ENCODE measurements around the gene TTLL10. TPM values are rescaled to one million over a fixed set of nuclear protein-coding genes. Genes with fewer than 3 reads are reported as not detected.

TTLL10 gene
- total and polyA plus RNA-seq, 2 of the 8 experiments (the other 6 are each of a cell fraction or from before 2014, with no cell fraction given): 1.1 to 1.7 TPM

DNA sequence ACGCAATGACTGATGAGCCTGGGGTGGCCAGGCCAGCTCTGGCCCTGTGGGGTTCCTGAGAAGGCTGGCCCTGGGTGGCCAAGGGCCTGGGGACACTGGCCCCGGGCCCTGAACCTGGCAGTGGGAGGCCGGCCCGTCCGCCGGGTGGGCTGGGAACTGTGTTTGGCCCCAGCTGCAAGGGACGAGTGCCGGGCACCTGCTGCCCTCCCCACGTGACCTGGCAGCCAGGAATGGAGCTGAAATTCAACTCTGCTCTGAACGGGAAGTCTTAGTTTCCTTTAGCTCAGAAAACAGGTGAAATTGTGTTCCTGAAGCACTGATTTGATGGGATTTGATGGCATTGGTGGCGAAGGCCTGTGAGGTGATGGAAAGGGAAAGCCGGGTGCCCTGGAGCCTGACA is 8.2 kb upstream of the TTLL10 start:
- peak overlapping the region; percentile 90 for H2BK12ac ChIP-seq (ENCODE audit: low read depth, low read length)
- peak overlapping the region; percentile 62; the same call in 1 of the 2 replicates for H3K18ac ChIP-seq (ENCODE audit: extremely low read depth, low read length)
- H3K4ac ChIP-seq (replicated peaks; ENCODE audit: insufficient read length, low read depth, low read length): peak overlapping the region; percentile 99
- no peaks in the 10 kb centered on the region; a peak in 2 of 4 replicates for H3K79me2 ChIP-seq (ENCODE audit: control insufficient read depth in 1 of 2, insufficient read depth in 2 of 2, low read length in 2 of 2)
- no peak overlapping the region for H3K14ac ChIP-seq (ENCODE audit: insufficient read length)
- no peaks in the 10 kb centered on the region; the same call in 1 of the 2 replicates for H3K79me1 ChIP-seq (ENCODE audit: low read depth, low read length)
- H3K27me3 ChIP-seq (replicated peaks in 1 of 4; ENCODE audit: control insufficient read depth in 3 of 4, extremely low read depth in 1 of 4, insufficient read depth in 3 of 4, low read length in 3 of 4): no peaks in the 10 kb centered on the region
- 0 out of 2 replicates have a peak overlapping the region, but pooled peaks have one; percentile 6 for H2AK5ac ChIP-seq (ENCODE audit: low read depth, low read length)
- CTCF ChIA-PET (ENCODE audit: partially characterized antibody): interaction anchor here (0.8 to 1.7 kb wide), 9 partner anchors 9 to 137 kb away, joined by 3 to 8 read pairs (median 3); no protein-coding TSS in a partner anchor
- H3K4me1 ChIP-seq (replicated peaks in 1 of 4; ENCODE audit: control insufficient read depth in 3 of 4, insufficient read depth in 4 of 4, low read length in 3 of 4): peaks cover 0 to 40% (median 21%) of the 10 kb centered on the region in 4 experiments; a peak in 6 of 7 replicates
- no peaks in the 10 kb centered on the region for H3K9me3 ChIP-seq (ENCODE audit: insufficient read depth in 2 of 2, low read depth in 1 of 2, low read length in 1 of 2)
- H2AFZ ChIP-seq (ENCODE audit: low read length): no peak overlapping the region
- no peaks in the 10 kb centered on the region for H3K36me3 ChIP-seq (ENCODE audit: control insufficient read depth in 2 of 4, insufficient read depth in 4 of 4, low read length in 3 of 4)
- no peak overlapping the region for H3K56ac ChIP-seq (replicated peaks; ENCODE audit: insufficient read length, low read depth, low read length)
- H4K8ac ChIP-seq (ENCODE audit: extremely low read depth, insufficient read depth, low read length): peak overlapping the region; percentile 72; the same call in 1 of the 2 replicates
- FAIRE-seq (no peak), DNase-seq (ENCODE audit: low read depth in 1 of 2, low spot score in 2 of 2) (no peak)
- no peaks in the 10 kb centered on the region for H4K20me1 ChIP-seq (replicated peaks in 1 of 2; ENCODE audit: control insufficient read depth in 1 of 2, insufficient read depth in 2 of 2, low read length in 2 of 2)
- H3K4me2 ChIP-seq (ENCODE audit: insufficient read depth in 1 of 2, low read depth in 2 of 2, low read length in 2 of 2): no peak overlapping the region
- POLR2A ChIA-PET (ENCODE audit: partially characterized antibody): interaction anchor here (0.6 to 3.8 kb wide), 5 partner anchors 9 to 72 kb away, joined by 3 to 15 read pairs (median 3); partner anchors contain the start of gene TTLL10
- no peak overlapping the region for H3K27ac ChIP-seq (ENCODE audit: low read depth, low read length)
- 79% methylated on average over 11 of the region's 12 CpGs; no CpG with 5 or more reads in 1 of the 2 experiments for WGBS, 2 experiments (ENCODE audit: extremely low coverage in 1 of 2, insufficient coverage in 1 of 2, insufficient read length in 1 of 2, insufficient replicate concordance in 2 of 2, low coverage in 1 of 2, low lambda C conversion rate in 2 of 2, missing lambda C conversion rate in 1 of 2)
- H2BK20ac ChIP-seq (ENCODE audit: low read length): no peak overlapping the region
- H3K23me2 ChIP-seq (ENCODE audit: low read depth, low read length): peaks cover 8% of the 10 kb centered on the region; the same call in 1 of the 2 replicates
- no peak overlapping the region; a peak in 1 of 7 replicates for H3K9ac ChIP-seq (replicated peaks in 1 of 4; ENCODE audit: extremely low read depth in 1 of 4, low read depth in 3 of 4, low read length in 3 of 4)
- H2BK5ac ChIP-seq (ENCODE audit: low read depth, low read length): peak overlapping the region; percentile 78; the same call in 1 of the 2 replicates
- no peak overlapping the region for H3K23ac ChIP-seq (ENCODE audit: insufficient read length)
- H2BK15ac ChIP-seq (ENCODE audit: low read length): peak overlapping the region; percentile 1; the same call in 1 of the 2 replicates
- no peak overlapping the region for H2BK120ac ChIP-seq (replicated peaks; ENCODE audit: low read depth, low read length)
- no peak overlapping the region for H4K5ac ChIP-seq (ENCODE audit: insufficient read length, low read depth, low read length)
- H4K91ac ChIP-seq (replicated peaks; ENCODE audit: insufficient read length, low read length): peak overlapping the region; percentile 77
- no peak overlapping the region for H3K4me3 ChIP-seq (ENCODE audit: extremely low read depth in 1 of 4, insufficient read depth in 2 of 4, low read depth in 3 of 4, low read length in 4 of 4)
- TF ChIP-seq, protein P1, sequence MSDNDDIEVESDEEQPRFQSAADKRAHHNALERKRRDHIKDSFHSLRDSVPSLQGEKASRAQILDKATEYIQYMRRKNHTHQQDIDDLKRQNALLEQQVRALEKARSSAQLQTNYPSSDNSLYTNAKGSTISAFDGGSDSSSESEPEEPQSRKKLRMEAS (IDR thresholded peaks at IDR 0.05): no peak
- TF ChIP-seq SIN3A (conservative IDR thresholded peaks at IDR 0.05 in 1 of 2, IDR thresholded peaks at IDR 0.05 in 1 of 2; ENCODE audit: low read depth in 1 of 2, low read length in 2 of 2) (no peak), SIX5 (IDR thresholded peaks at IDR 0.05; ENCODE audit: low read depth, low read length) (no peak), EGR1 (IDR thresholded peaks at IDR 0.05; ENCODE audit: borderline replicate concordance, low read depth, low read length) (no peak), TBP (IDR thresholded peaks at IDR 0.05; ENCODE audit: low read depth, low read length) (no peak), NRF1 (IDR thresholded peaks at IDR 0.05; ENCODE audit: low read depth, low read length) (no peak), JUND (IDR thresholded peaks at IDR 0.05; ENCODE audit: low read length) (no peak), TCF12 (IDR thresholded peaks at IDR 0.05; ENCODE audit: low read depth, low read length) (no peak), FOSL1 (IDR thresholded peaks at IDR 0.05; ENCODE audit: insufficient read depth, low read depth, low read length) (no peak)
- TF ChIP-seq, protein P2, sequence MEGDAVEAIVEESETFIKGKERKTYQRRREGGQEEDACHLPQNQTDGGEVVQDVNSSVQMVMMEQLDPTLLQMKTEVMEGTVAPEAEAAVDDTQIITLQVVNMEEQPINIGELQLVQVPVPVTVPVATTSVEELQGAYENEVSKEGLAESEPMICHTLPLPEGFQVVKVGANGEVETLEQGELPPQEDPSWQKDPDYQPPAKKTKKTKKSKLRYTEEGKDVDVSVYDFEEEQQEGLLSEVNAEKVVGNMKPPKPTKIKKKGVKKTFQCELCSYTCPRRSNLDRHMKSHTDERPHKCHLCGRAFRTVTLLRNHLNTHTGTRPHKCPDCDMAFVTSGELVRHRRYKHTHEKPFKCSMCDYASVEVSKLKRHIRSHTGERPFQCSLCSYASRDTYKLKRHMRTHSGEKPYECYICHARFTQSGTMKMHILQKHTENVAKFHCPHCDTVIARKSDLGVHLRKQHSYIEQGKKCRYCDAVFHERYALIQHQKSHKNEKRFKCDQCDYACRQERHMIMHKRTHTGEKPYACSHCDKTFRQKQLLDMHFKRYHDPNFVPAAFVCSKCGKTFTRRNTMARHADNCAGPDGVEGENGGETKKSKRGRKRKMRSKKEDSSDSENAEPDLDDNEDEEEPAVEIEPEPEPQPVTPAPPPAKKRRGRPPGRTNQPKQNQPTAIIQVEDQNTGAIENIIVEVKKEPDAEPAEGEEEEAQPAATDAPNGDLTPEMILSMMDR (IDR thresholded peaks at IDR 0.05; ENCODE audit: control extremely low read depth in 1 of 3, insufficient read depth in 1 of 3, low read depth in 1 of 3, low read length in 3 of 3): no peak

Data from H1 (cell line).